ENCODE data around the gene AOPEP.

DNA sequence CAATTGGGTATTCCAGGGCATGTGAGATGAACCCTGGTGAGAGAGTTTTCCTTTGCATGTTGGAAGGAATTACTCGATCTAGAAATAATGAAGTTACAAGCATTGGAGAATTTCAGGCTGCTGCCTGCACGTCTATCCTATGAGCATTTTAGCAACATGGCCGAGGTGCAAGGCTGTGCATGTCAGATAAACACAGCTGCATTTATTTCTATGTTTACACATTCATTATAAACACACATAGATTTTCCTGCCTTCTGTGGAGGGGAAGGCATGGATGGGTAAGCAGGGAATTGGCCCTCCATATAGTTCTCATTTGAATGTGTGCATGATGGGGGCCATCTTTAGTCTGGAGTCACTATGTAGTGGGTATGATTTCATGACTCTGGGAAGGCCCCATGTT lies 42.3 kb downstream of the AOPEP start:
- TF ChIP-seq, protein P1, sequence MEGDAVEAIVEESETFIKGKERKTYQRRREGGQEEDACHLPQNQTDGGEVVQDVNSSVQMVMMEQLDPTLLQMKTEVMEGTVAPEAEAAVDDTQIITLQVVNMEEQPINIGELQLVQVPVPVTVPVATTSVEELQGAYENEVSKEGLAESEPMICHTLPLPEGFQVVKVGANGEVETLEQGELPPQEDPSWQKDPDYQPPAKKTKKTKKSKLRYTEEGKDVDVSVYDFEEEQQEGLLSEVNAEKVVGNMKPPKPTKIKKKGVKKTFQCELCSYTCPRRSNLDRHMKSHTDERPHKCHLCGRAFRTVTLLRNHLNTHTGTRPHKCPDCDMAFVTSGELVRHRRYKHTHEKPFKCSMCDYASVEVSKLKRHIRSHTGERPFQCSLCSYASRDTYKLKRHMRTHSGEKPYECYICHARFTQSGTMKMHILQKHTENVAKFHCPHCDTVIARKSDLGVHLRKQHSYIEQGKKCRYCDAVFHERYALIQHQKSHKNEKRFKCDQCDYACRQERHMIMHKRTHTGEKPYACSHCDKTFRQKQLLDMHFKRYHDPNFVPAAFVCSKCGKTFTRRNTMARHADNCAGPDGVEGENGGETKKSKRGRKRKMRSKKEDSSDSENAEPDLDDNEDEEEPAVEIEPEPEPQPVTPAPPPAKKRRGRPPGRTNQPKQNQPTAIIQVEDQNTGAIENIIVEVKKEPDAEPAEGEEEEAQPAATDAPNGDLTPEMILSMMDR (conservative IDR thresholded peaks at IDR 0.05 in 1 of 2, IDR thresholded peaks at IDR 0.05 in 1 of 2; ENCODE audit: extremely low read depth in 1 of 2, insufficient read depth in 1 of 2, low read depth in 1 of 2, low read length in 2 of 2), result no peak
- no peak for TF ChIP-seq EZH2 (IDR thresholded peaks at IDR 0.05; ENCODE audit: borderline replicate concordance, low read length)

Measured in mammary epithelial cell (primary cell).